ENCODE measurements around the gene HS1BP3.

Gene HS1BP3

GRCh38 chr2:20617081-20617575 is 33.8 kb downstream of the HS1BP3 start:
- DNase-seq (ENCODE audit: low read depth) = no peak

GRCh38 chr2:20616341-20616871 is 34.5 kb downstream of the HS1BP3 start:
- no peak for DNase-seq (ENCODE audit: low read depth)

- no peak for DNase-seq (ENCODE audit: low read depth)
These were observed 35.2 kb downstream of the HS1BP3 start for GRCh38 chr2:20615466-20616241.

- no peak for DNase-seq (ENCODE audit: low read depth)
These were observed 35.8 kb downstream of the HS1BP3 start for GRCh38 chr2:20615068-20615465.

GRCh38 chr2:20614201-20615067 is 36.5 kb downstream of the HS1BP3 start:
- no peak for DNase-seq (ENCODE audit: low read depth)

GRCh38 chr2:20612925-20613916 is 37.7 kb downstream of the HS1BP3 start:
- DNase-seq (ENCODE audit: low read depth) = no peak

- DNase-seq (ENCODE audit: low read depth) = no peak
These were observed 39.0 kb downstream of the HS1BP3 start for GRCh38 chr2:20611844-20612356.

GRCh38 chr2:20611077-20611843 is 39.6 kb downstream of the HS1BP3 start:
- no peak for DNase-seq (ENCODE audit: low read depth)

- no peak for DNase-seq (ENCODE audit: low read depth)
These were observed 40.9 kb downstream of the HS1BP3 start for GRCh38 chr2:20609995-20610357.

GRCh38 chr2:20609349-20609994 is 41.4 kb downstream of the HS1BP3 start:
- no peak for DNase-seq (ENCODE audit: low read depth)

GRCh38 chr2:20608666-20609348 is 42.1 kb downstream of the HS1BP3 start:
- no peak for DNase-seq (ENCODE audit: low read depth)

- DNase-seq (ENCODE audit: low read depth) = no peak
These were observed 43.5 kb downstream of the HS1BP3 start for GRCh38 chr2:20607446-20607845.

- no peak for DNase-seq (ENCODE audit: low read depth)
These were observed 44.7 kb downstream of the HS1BP3 start for GRCh38 chr2:20606198-20606597.

- DNase-seq (ENCODE audit: low read depth) = no peak
These were observed 45.9 kb downstream of the HS1BP3 start for GRCh38 chr2:20604951-20605381.

GRCh38 chr2:20604401-20604911 is 46.4 kb downstream of the HS1BP3 start:
- no peak for DNase-seq (ENCODE audit: low read depth)

GRCh38 chr2:20603791-20604190 is 47.1 kb downstream of the HS1BP3 start:
- no peak for DNase-seq (ENCODE audit: low read depth)

- DNase-seq (ENCODE audit: low read depth) = no peak
These were observed 48.1 kb downstream of the HS1BP3 start for GRCh38 chr2:20602803-20603202.

- DNase-seq (ENCODE audit: low read depth) = no peak
These were observed 50.1 kb downstream of the HS1BP3 start for GRCh38 chr2:20600756-20601325.
